K562 (cell line): ENCODE results near the gene KIF25. TPM values are rescaled to one million over a fixed set of nuclear protein-coding genes. Genes with fewer than 3 reads are reported as not detected.

ENCODE experiments used
- ATAC-seq: fragments of 200-7000 bp; cut with Tn5 transposase; 3 replicates; pipeline ENCODE4 v1.9.1; 2020; ENCODE audit warnings: moderate library complexity
- BruUV-seq: library from RNA; stranded (reverse); fragments of 400-500 nt; replicated peaks from 2 replicates; lab custom pipeline; 2021; lab: Mats Ljungman, UMichigan
- CTCF ChIA-PET: fragments of 300-600 bp; formaldehyde crosslinking; extraction: SDS; loops from one replicate; lab custom pipeline; 2021; ENCODE audit warnings: low intra/inter-chr PET ratio; lab: Yijun Ruan, JAX
- POLR2A ChIA-PET: fragments of 300-600, 350-650 bp; sonication (Branson Sonifier 250); formaldehyde crosslinking; extraction: SDS; loops from one replicate; lab custom pipeline; 2021; ENCODE audit warnings: antibody characterized with exemption, inconsistent platforms; lab: Yijun Ruan, JAX
- DNase-seq, 4 experiments: peaks; one replicate each; pipeline versions ENCODE4 v3.0.0 to v3.0.0-alpha.2; 2011 to 2018; ENCODE audit warnings: low spot score in 3 of 4, mixed read lengths in 3 of 4; ENCODE audit errors: extremely low read depth in 1 of 4
- FAIRE-seq: peaks from 2 replicates; lab custom pipeline; 2011; peaks lifted over from hg19 to GRCh38; lab: Jason Lieb, UNC
- H2AFZ ChIP-seq: 2 replicates; pipeline ENCODE4 v1.6.0; 2011; ENCODE audit warnings: low read depth, low read length, control low read depth, inconsistent platforms
- H3K27ac ChIP-seq: fragments of 200-600 bp; 3 replicates; pipeline ENCODE4 v1.8.0; 2011; ENCODE audit warnings: low read depth, mild to moderate bottlenecking, control low read depth, inconsistent platforms, low read length, moderate library complexity, mixed read lengths; ENCODE audit errors: extremely low read depth
- H3K27me3 ChIP-seq, 2 experiments: fragments of 300-600 bp in 1 of 2; 2 replicates in 1 of 2; 3 replicates in 1 of 2; pipeline versions ENCODE4 v1.6.0 to v1.8.0; 2011; ENCODE audit warnings: inconsistent platforms in 2 of 2, low read length in 2 of 2, mild to moderate bottlenecking in 1 of 2, mixed read lengths in 1 of 2, moderate library complexity in 1 of 2; ENCODE audit not compliant: control insufficient read depth in 2 of 2, insufficient read depth in 2 of 2
- H3K36me3 ChIP-seq: fragments of 300-600 bp; 3 replicates; pipeline ENCODE4 v1.8.0; 2011; ENCODE audit warnings: mild to moderate bottlenecking, low read length, inconsistent platforms; ENCODE audit not compliant: control insufficient read depth, insufficient read depth
- H3K4me1 ChIP-seq, 2 experiments: fragments of 200-600 bp in 1 of 2; replicated peaks in 1 of 2; 2 replicates in 1 of 2; 3 replicates in 1 of 2; pipeline versions ENCODE4 v1.5.1 to v1.8.0; 2011; ENCODE audit warnings: inconsistent platforms in 2 of 2, low read length in 2 of 2, mild to moderate bottlenecking in 1 of 2, mixed read lengths in 1 of 2, moderate library complexity in 1 of 2; ENCODE audit not compliant: control insufficient read depth in 2 of 2, insufficient read depth in 2 of 2
- H3K4me2 ChIP-seq: 2 replicates; pipeline ENCODE4 v1.6.1; 2011; ENCODE audit warnings: low read length, control low read depth, inconsistent platforms, mixed read lengths; ENCODE audit not compliant: insufficient read depth
- H3K4me3 ChIP-seq: fragments of 200-600 bp; sonication (generic), shearing (Covaris generic); 2 replicates; pipeline ENCODE4 v1.5.1; 2016; ENCODE audit warnings: control low read depth, inconsistent platforms
- H3K79me2 ChIP-seq: fragments of 200-600 bp; 3 replicates; pipeline ENCODE4 v1.8.0; 2011; ENCODE audit warnings: low read length, inconsistent platforms; ENCODE audit not compliant: control insufficient read depth, insufficient read depth
- H3K9ac ChIP-seq, 2 experiments: 2 replicates each; pipeline versions ENCODE4 v1.6.0 to v1.6.1; 2011; ENCODE audit warnings: low read depth in 2 of 2, low read length in 2 of 2, control low read depth in 1 of 2, inconsistent platforms in 1 of 2, mild to moderate bottlenecking in 1 of 2, mixed read lengths in 1 of 2; ENCODE audit not compliant: insufficient read depth in 1 of 2
- H3K9me1 ChIP-seq: one replicate; pipeline ENCODE4 v1.6.0; 2011; ENCODE audit warnings: inconsistent platforms, mild to moderate bottlenecking, low read length, moderate library complexity; ENCODE audit not compliant: control insufficient read depth, insufficient read depth
- H3K9me3 ChIP-seq: replicated peaks from 2 replicates; pipeline ENCODE4 v1.5.1; 2011; ENCODE audit warnings: low read depth, low read length, inconsistent platforms; ENCODE audit not compliant: control insufficient read depth, insufficient read depth
- H4K20me1 ChIP-seq: replicated peaks from 2 replicates; pipeline ENCODE4 v1.6.1; 2011; ENCODE audit warnings: low read length, inconsistent platforms, mixed read lengths; ENCODE audit not compliant: control insufficient read depth, insufficient read depth
- ESRRA ChIP-seq: fragments of 450-650 bp; IDR thresholded peaks from 2 replicates; pipeline ENCODE4 v1.6.1; 2014; ENCODE audit warnings: low read depth, mild to moderate bottlenecking, moderate library complexity, borderline replicate concordance
- ETS2 ChIP-seq: IDR thresholded peaks from 2 replicates; pipeline ENCODE4 v1.6.1; 2016; ENCODE audit warnings: borderline replicate concordance, missing genetic modification characterization, mild to moderate bottlenecking, moderate library complexity, missing compliant biosample characterization; ENCODE audit not compliant: poor library complexity, severe bottlenecking
- ETV5 ChIP-seq: sonication (generic); formaldehyde crosslinking; IDR thresholded peaks from 2 replicates; pipeline ENCODE4 v1.4.0; 2020; ENCODE audit warnings: low read depth, mild to moderate bottlenecking, missing genetic modification reagents
- GABPB2 ChIP-seq: fragments of 250-450 bp; sonication (Bioruptor Pico); conservative IDR thresholded peaks from 2 replicates; pipeline ENCODE4 v1.5.1; 2021; ENCODE audit warnings: mild to moderate bottlenecking
- NFIC ChIP-seq: fragments of 450-650 bp; IDR thresholded peaks from 2 replicates; pipeline ENCODE4 v1.6.1; 2017; ENCODE audit warnings: mild to moderate bottlenecking, inconsistent platforms
- NONO ChIP-seq, 2 experiments: fragments of 200-400 bp in 1 of 2; fragments of 450-650 bp in 1 of 2; formaldehyde crosslinking in 1 of 2; IDR thresholded peaks; 2 replicates each; pipeline ENCODE4 v1.6.1; 2017; ENCODE audit warnings: low read depth in 2 of 2, mild to moderate bottlenecking in 2 of 2, moderate library complexity in 2 of 2, low read length in 1 of 2
- PPARD ChIP-seq: fragments of 250-450 bp; sonication (Bioruptor Pico); IDR thresholded peaks from 2 replicates; pipeline ENCODE4 v1.8.0; 2022; ENCODE audit warnings: inconsistent platforms, mild to moderate bottlenecking, moderate library complexity
- RBM25 ChIP-seq: fragments of 200-400 bp; formaldehyde crosslinking; IDR thresholded peaks from 2 replicates; pipeline ENCODE4 v1.6.1; 2018; ENCODE audit warnings: low read length, low read depth, moderate library complexity; ENCODE audit not compliant: severe bottlenecking
- SIRT6 ChIP-seq: IDR thresholded peaks from one replicate; pipeline ENCODE4 v1.6.1; 2012; ENCODE audit warnings: low read depth, mild to moderate bottlenecking, control low read depth, inconsistent platforms, low read length, moderate library complexity
- SNIP1 ChIP-seq: fragments of 450-650 bp; IDR thresholded peaks from 2 replicates; pipeline ENCODE4 v1.7.1; 2017; ENCODE audit warnings: low read depth, mild to moderate bottlenecking
- SNRNP70 ChIP-seq: fragments of 200-400 bp; formaldehyde crosslinking; optimal IDR thresholded peaks from 2 replicates; pipeline ENCODE3; 2017; ENCODE audit warnings: low read depth, low read length
- SRF ChIP-seq, 2 experiments: fragments of 250-450, 450-650 bp in 1 of 2; sonication (Bioruptor Pico) in 1 of 2; sonication (generic) in 1 of 2; formaldehyde crosslinking; IDR thresholded peaks; 2 replicates each; pipeline versions ENCODE4 v1.5.0 to v1.5.1; 2020 to 2022; ENCODE audit warnings: mild to moderate bottlenecking in 1 of 2, missing genetic modification reagents in 1 of 2
- STAG1 ChIP-seq: sonication (generic); formaldehyde crosslinking; IDR thresholded peaks from 2 replicates; pipeline ENCODE4 v1.5.0; 2020; ENCODE audit warnings: missing genetic modification reagents, borderline replicate concordance
- TRIM28 ChIP-seq: fragments of 450-650 bp; IDR thresholded peaks from 2 replicates; pipeline ENCODE4 v1.6.1; 2017
- ZNF12 ChIP-seq: sonication (generic); formaldehyde crosslinking; IDR thresholded peaks from 2 replicates; pipeline ENCODE4 v1.4.0; 2020; ENCODE audit warnings: mild to moderate bottlenecking, missing genetic modification reagents
- WGBS: fragments of 100-300 bp; shearing (Covaris generic); methylation state at CpG from one replicate; pipeline ENCODE4 v1.1.6; 2016; ENCODE audit warnings: low coverage, mixed read lengths; ENCODE audit not compliant: insufficient coverage; ENCODE audit errors: missing lambda C conversion rate; 5-methylcytosine and 5-hydroxymethylcytosine counted together
- in situ Hi-C: fragments of 300-500 bp; cut with MboI; formaldehyde crosslinking; loops from 4 replicates; pipeline ENCODE4 v1.15.0; 2018; ENCODE audit warnings: inconsistent platforms, mixed read lengths
- intact Hi-C: fragments of 100-400 bp; cut with micrococcal nuclease; formaldehyde crosslinking; loops from 2 replicates; pipeline ENCODE4 v1.14.2; 2022
- polyA plus RNA-seq, 8 experiments: library from polyadenylated mRNA; depleted of rRNA in 4 of 8; stranded (reverse) in 5 of 8; unstranded in 3 of 8; fragments of >200 nt; fragmentation: Nextera tagmentation in 2 of 8; fragmentation: Illumina TruSeq in 1 of 8; extraction: Ambion mirVana in 2 of 8; extraction: Trizol in 1 of 8; gene quantifications; 2 replicates each; pipeline versions ENCODE4 v1.2.1 to v1.2.3, GENCODE V29; 2011 to 2014; ENCODE audit warnings: inconsistent platforms in 1 of 8, missing spikeins in 1 of 8
- total RNA-seq, 7 experiments: library from RNA; depleted of rRNA in 6 of 7; stranded (reverse); fragments of >200 nt in 6 of 7; fragmentation: Illumina TruSeq in 2 of 7; extraction: Trizol in 2 of 7; gene quantifications; 2 replicates each; pipeline versions ENCODE4 v1.2.1 to v1.2.3, GENCODE V29; 2011 to 2021; ENCODE audit warnings: low replicate concordance in 1 of 7
- TF ChIP-seq, protein P1 (sequence below): conservative IDR thresholded peaks from 2 replicates; pipeline ENCODE4 v1.6.1; 2011; ENCODE audit warnings: low read depth, mild to moderate bottlenecking, low read length; ENCODE audit not compliant: control insufficient read depth
- TF ChIP-seq, protein P2 (sequence below): IDR thresholded peaks from 2 replicates; pipeline ENCODE4 v1.6.1; 2016; ENCODE audit warnings: missing genetic modification characterization, missing compliant biosample characterization
- TF ChIP-seq, protein P3 (sequence below): fragments of 450-650 bp; formaldehyde crosslinking; IDR thresholded peaks from 2 replicates; pipeline ENCODE4 v1.4.0; 2022; ENCODE audit warnings: mild to moderate bottlenecking, moderate library complexity

The KIF25 gene
- total and polyA plus RNA-seq, 9 of the 15 experiments (the other 6 are each of a cell fraction or from before 2014, with no cell fraction given): 0.04 to 0.49 (median 0.23) TPM; not detected in 5

DNA sequence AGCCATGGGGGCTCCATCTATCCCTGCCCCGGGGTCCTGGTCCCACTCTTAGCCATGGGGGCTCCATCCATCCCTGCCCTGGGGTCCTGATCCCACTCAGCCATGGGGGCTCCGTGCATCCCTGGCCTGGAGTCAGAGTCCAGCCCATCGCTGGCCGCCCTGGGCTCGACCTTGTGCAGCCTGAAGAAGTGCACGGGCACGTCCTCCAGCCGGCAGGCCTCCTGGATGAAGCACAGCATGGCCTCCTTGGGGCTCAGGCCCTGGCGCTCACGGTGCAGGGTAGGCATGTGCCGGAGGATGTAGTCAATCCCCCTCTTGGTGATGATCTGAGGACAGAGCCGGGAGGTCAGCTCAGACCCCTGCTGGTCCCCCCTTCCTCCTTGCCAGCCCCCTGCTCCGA lies 66.0 kb downstream of the KIF25 start:
- BruUV-seq: no TSS peak
- WGBS: 0% methylated on average over 12 of the region's 13 CpGs
- in situ Hi-C loops: no loop called here

DNA sequence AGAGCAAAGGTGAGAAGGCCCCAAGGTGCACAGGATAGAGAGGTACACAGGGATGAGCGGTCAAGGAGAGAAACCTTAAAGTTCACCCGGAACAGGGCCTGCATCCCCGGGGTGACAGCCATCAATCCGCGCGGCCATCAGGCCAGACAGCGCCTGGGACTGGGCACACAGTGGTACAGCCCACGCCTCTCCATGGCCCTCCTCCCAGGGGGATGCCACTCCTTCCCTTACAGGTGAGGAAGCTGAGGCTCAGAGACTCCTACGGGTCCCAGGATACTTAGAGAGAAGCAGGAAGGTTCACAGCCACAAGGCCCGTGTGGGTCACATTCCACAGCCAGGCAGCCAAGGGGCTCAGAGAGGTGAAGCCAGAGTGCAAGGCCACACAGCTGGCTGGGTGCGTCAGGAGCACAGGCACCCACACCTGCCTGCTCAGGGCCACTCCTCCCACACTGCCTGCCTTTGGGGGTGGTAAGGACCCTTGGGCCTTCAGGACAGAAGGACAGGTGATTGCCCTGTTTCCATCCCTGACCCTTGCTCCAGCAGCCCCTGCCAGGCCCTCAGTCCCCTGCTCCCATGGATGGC lies 66.8 kb downstream of the KIF25 start:
- intact Hi-C loops: no loop called here
- Histone ChIP-seq H3K36me3 (no peaks in the 10 kb centered on the region), H3K9me3 (no peaks in the 10 kb centered on the region), H2AFZ (no peak overlapping the region), H3K79me2 (no peaks in the 10 kb centered on the region), H3K4me3 (no peak overlapping the region), H3K9ac (no peak overlapping the region), H3K4me1 (peaks cover 0 to 22% of the 10 kb centered on the region in 2 experiments; a peak in 1 of 5 replicates), H4K20me1 (peaks cover 5% of the 10 kb centered on the region; the same call in 1 of the 2 replicates), H3K4me2 (no peak overlapping the region), H3K27me3 (peaks cover 29 to 75% of the 10 kb centered on the region in 2 experiments), H3K27ac (no peak overlapping the region), H3K9me1 (no peaks in the 10 kb centered on the region)
- in situ Hi-C loops: no loop called here
- CTCF ChIA-PET: no interaction called here
- under 1% methylated on average over 11 of the region's 11 CpGs for WGBS
- no TSS peak for BruUV-seq
- FAIRE-seq: no peak
- DNase-seq: no peak
- ATAC-seq: no peak
- POLR2A ChIA-PET: no interaction called here
- TF ChIP-seq PPARD (CRISPR knock-in tag) (no peak), SNIP1 (no peak), RBM25 (no peak), ETS2 (no peak), STAG1 (CRISPR knock-in tag) (no peak)
- TF ChIP-seq, protein P1, sequence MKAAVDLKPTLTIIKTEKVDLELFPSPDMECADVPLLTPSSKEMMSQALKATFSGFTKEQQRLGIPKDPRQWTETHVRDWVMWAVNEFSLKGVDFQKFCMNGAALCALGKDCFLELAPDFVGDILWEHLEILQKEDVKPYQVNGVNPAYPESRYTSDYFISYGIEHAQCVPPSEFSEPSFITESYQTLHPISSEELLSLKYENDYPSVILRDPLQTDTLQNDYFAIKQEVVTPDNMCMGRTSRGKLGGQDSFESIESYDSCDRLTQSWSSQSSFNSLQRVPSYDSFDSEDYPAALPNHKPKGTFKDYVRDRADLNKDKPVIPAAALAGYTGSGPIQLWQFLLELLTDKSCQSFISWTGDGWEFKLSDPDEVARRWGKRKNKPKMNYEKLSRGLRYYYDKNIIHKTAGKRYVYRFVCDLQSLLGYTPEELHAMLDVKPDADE: no peak
- TF ChIP-seq, protein P2, sequence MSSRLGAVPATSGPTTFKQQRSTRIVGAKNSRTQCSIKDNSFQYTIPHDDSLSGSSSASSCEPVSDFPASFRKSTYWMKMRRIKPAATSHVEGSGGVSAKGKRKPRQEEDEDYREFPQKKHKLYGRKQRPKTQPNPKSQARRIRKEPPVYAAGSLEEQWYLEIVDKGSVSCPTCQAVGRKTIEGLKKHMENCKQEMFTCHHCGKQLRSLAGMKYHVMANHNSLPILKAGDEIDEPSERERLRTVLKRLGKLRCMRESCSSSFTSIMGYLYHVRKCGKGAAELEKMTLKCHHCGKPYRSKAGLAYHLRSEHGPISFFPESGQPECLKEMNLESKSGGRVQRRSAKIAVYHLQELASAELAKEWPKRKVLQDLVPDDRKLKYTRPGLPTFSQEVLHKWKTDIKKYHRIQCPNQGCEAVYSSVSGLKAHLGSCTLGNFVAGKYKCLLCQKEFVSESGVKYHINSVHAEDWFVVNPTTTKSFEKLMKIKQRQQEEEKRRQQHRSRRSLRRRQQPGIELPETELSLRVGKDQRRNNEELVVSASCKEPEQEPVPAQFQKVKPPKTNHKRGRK (tag): no peak
- TF ChIP-seq, protein P3, sequence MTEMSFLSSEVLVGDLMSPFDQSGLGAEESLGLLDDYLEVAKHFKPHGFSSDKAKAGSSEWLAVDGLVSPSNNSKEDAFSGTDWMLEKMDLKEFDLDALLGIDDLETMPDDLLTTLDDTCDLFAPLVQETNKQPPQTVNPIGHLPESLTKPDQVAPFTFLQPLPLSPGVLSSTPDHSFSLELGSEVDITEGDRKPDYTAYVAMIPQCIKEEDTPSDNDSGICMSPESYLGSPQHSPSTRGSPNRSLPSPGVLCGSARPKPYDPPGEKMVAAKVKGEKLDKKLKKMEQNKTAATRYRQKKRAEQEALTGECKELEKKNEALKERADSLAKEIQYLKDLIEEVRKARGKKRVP (CRISPR knock-in tag): no peak

More for the DNA sequence above, 66.0 kb downstream of the KIF25 start:
- no peak overlapping the region for H3K9ac ChIP-seq
- H3K36me3 ChIP-seq: no peaks in the 10 kb centered on the region
- ATAC-seq (no peak), FAIRE-seq (no peak), DNase-seq (no peak)
- no peak overlapping the region for H2AFZ ChIP-seq
- no peaks in the 10 kb centered on the region for H3K9me1 ChIP-seq
- H4K20me1 ChIP-seq: peaks cover 7% of the 10 kb centered on the region; the same call in 1 of the 2 replicates
- ChIA-PET CTCF (no interaction called here), POLR2A (no interaction called here)
- TF ChIP-seq SIRT6: no peak
- TF ChIP-seq NONO (IDR thresholded peaks at IDR 0.05; ENCODE audit: low read depth in 2 of 2, low read length in 1 of 2): no peak
- no peak for TF ChIP-seq ETV5
- no peak for TF ChIP-seq NFIC
- TF ChIP-seq SRF (CRISPR knock-in tag; IDR thresholded peaks at IDR 0.05): no peak
- TF ChIP-seq ESRRA: no peak
- TF ChIP-seq SNRNP70: no peak
- TF ChIP-seq TRIM28: no peak
- TF ChIP-seq ZNF12 (CRISPR knock-in tag): no peak
- no peak for TF ChIP-seq GABPB2 (CRISPR knock-in tag)
- peaks cover 25 to 77% of the 10 kb centered on the region in 2 experiments for H3K27me3 ChIP-seq
- intact Hi-C loops: no loop called here
- H3K4me3 ChIP-seq: no peak overlapping the region
- H3K79me2 ChIP-seq: no peaks in the 10 kb centered on the region
- H3K9me3 ChIP-seq: no peaks in the 10 kb centered on the region
- H3K4me2 ChIP-seq: no peak overlapping the region
- H3K4me1 ChIP-seq: peaks cover 0 to 30% of the 10 kb centered on the region in 2 experiments; a peak in 1 of 5 replicates
- no peak overlapping the region for H3K27ac ChIP-seq
